ENCODE data around the gene LRRC75A.

- no peak for TF ChIP-seq CTCF (IDR thresholded peaks at IDR 0.05)
- TF ChIP-seq POLR2A (IDR thresholded peaks at IDR 0.05) = no peak
Measured at GRCh38 chr17:16496820-16497489, 5.0 kb upstream of the LRRC75A start.

Data from thyroid gland (tissue), 4 donors.